HEK293 (cell line): ENCODE results near the gene PNISR.

Source experiments
- ATF2 ChIP-seq: fragments of 450-650 bp; formaldehyde crosslinking; IDR thresholded peaks from 2 replicates; pipeline ENCODE4 v1.5.1; 2016; ENCODE audit warnings: missing biosample characterization, missing genetic modification characterization, low read depth
- CTCF ChIP-seq: fragments of 450-650 bp; formaldehyde crosslinking; IDR thresholded peaks from 2 replicates; pipeline ENCODE4 v1.5.1; 2016; ENCODE audit warnings: missing biosample characterization, missing genetic modification characterization
- IKZF3 ChIP-seq: fragments of 450-650 bp; IDR thresholded peaks from 2 replicates; pipeline ENCODE4 v1.5.0; 2018; ENCODE audit warnings: missing biosample characterization, mild to moderate bottlenecking, missing genetic modification characterization, moderate library complexity
- PRDM2 ChIP-seq: fragments of 450-650 bp; formaldehyde crosslinking; IDR thresholded peaks from 2 replicates; pipeline ENCODE4 v1.5.1; 2016; ENCODE audit warnings: missing biosample characterization, missing genetic modification characterization, borderline replicate concordance
- ZNF112 ChIP-seq: fragments of 450-650 bp; formaldehyde crosslinking; IDR thresholded peaks from 2 replicates; pipeline ENCODE4 v1.5.0; 2017; ENCODE audit warnings: missing biosample characterization, missing genetic modification characterization
- ZNF274 ChIP-seq, 2 experiments: fragments of 200-500 bp in 1 of 2; fragments of 450-650 bp in 1 of 2; sonication (Bioruptor generic) in 1 of 2; formaldehyde crosslinking in 1 of 2; IDR thresholded peaks; 2 replicates each; pipeline versions ENCODE4 v1.5.1 to v1.6.1; 2014 to 2016; ENCODE audit warnings: borderline replicate concordance in 1 of 2, inconsistent platforms in 1 of 2, low read length in 1 of 2, missing biosample characterization in 1 of 2, missing genetic modification characterization in 1 of 2
- ZNF560 ChIP-seq: fragments of 450-650 bp; formaldehyde crosslinking; IDR thresholded peaks from 2 replicates; pipeline ENCODE4 v1.5.1; 2017; ENCODE audit warnings: missing biosample characterization, missing genetic modification characterization, borderline replicate concordance
- ZNF654 ChIP-seq: fragments of 450-650 bp; formaldehyde crosslinking; IDR thresholded peaks from 2 replicates; pipeline ENCODE4 v1.5.1; 2016; ENCODE audit warnings: low read depth, missing biosample characterization, missing genetic modification characterization
- ZNF747 ChIP-seq: fragments of 450-650 bp; formaldehyde crosslinking; IDR thresholded peaks from 2 replicates; pipeline ENCODE4 v1.5.1; 2016; ENCODE audit warnings: missing biosample characterization, missing genetic modification characterization
- TF ChIP-seq, protein P1 (sequence below): fragments of 450-650 bp; formaldehyde crosslinking; IDR thresholded peaks from 2 replicates; pipeline ENCODE4 v1.5.1; 2016; ENCODE audit warnings: missing biosample characterization, missing genetic modification characterization
- TF ChIP-seq, protein P2 (sequence below): fragments of 450-650 bp; formaldehyde crosslinking; IDR thresholded peaks from 2 replicates; pipeline ENCODE4 v1.5.1; 2016; ENCODE audit warnings: missing biosample characterization, missing genetic modification characterization
- TF ChIP-seq, protein P3 (sequence below): fragments of 450-650 bp; formaldehyde crosslinking; IDR thresholded peaks from 2 replicates; pipeline ENCODE4 v1.5.1; 2016; ENCODE audit warnings: missing biosample characterization, missing genetic modification characterization

DNA sequence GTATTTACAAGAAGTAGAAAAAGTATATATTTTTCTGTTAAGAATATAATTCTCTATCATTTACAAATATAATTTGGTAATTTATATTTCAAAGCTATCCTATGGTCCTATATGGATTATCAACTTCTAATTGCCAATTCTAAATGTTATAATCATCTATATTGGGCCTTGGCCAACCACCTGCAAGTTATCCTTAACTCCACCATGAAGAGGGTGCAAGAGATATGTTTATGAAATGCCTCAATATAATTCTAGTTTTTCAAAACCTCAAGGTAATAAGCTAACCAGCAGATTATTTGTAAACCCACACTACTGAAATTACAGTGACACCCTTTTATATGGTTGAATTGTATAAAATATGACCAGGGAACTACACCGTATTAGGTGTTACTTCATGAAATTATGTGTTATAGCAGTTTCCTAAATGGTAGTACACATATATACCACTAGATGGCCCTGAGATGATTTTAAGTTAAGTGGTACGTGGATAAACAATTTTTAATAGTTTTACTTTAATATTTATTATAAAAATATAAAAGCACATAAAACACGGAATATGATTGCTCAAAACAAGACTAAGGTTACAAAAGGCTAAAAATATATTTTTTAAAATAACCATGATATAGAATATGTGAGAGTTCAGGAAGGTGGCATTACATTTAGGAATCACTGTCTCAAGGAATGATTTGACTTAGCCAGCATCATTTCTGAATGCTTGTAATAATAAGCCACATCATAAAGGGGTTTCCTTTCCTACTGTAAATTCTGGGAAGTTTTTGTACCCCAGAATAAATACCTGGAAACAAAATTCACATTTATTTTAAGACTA is 9.8 kb upstream of the PNISR start:
- TF ChIP-seq ZNF747 (tag by site-specific recombination) (no peak), CTCF (tag by site-specific recombination) (no peak), ZNF112 (tag by site-specific recombination) (no peak), IKZF3 (tag by site-specific recombination) (no peak), ATF2 (tag by site-specific recombination) (no peak), ZNF560 (tag by site-specific recombination) (no peak), ZNF654 (no peak; the same call in 1 of the 2 replicates), PRDM2 (tag by site-specific recombination) (no peak), ZNF274 (IDR thresholded peaks at IDR 0.05; ENCODE audit: low read length) (no peak), ZNF274 (tag by site-specific recombination; IDR thresholded peaks at IDR 0.05; ENCODE audit: borderline replicate concordance) (no peak)
- TF ChIP-seq, protein P1, sequence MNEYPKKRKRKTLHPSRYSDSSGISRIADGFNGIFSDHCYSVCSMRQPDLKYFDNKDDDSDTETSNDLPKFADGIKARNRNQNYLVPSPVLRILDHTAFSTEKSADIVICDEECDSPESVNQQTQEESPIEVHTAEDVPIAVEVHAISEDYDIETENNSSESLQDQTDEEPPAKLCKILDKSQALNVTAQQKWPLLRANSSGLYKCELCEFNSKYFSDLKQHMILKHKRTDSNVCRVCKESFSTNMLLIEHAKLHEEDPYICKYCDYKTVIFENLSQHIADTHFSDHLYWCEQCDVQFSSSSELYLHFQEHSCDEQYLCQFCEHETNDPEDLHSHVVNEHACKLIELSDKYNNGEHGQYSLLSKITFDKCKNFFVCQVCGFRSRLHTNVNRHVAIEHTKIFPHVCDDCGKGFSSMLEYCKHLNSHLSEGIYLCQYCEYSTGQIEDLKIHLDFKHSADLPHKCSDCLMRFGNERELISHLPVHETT (tag by site-specific recombination), result no peak
- TF ChIP-seq, protein P2, sequence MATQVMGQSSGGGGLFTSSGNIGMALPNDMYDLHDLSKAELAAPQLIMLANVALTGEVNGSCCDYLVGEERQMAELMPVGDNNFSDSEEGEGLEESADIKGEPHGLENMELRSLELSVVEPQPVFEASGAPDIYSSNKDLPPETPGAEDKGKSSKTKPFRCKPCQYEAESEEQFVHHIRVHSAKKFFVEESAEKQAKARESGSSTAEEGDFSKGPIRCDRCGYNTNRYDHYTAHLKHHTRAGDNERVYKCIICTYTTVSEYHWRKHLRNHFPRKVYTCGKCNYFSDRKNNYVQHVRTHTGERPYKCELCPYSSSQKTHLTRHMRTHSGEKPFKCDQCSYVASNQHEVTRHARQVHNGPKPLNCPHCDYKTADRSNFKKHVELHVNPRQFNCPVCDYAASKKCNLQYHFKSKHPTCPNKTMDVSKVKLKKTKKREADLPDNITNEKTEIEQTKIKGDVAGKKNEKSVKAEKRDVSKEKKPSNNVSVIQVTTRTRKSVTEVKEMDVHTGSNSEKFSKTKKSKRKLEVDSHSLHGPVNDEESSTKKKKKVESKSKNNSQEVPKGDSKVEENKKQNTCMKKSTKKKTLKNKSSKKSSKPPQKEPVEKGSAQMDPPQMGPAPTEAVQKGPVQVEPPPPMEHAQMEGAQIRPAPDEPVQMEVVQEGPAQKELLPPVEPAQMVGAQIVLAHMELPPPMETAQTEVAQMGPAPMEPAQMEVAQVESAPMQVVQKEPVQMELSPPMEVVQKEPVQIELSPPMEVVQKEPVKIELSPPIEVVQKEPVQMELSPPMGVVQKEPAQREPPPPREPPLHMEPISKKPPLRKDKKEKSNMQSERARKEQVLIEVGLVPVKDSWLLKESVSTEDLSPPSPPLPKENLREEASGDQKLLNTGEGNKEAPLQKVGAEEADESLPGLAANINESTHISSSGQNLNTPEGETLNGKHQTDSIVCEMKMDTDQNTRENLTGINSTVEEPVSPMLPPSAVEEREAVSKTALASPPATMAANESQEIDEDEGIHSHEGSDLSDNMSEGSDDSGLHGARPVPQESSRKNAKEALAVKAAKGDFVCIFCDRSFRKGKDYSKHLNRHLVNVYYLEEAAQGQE (tag by site-specific recombination), result no peak
- TF ChIP-seq, protein P3, sequence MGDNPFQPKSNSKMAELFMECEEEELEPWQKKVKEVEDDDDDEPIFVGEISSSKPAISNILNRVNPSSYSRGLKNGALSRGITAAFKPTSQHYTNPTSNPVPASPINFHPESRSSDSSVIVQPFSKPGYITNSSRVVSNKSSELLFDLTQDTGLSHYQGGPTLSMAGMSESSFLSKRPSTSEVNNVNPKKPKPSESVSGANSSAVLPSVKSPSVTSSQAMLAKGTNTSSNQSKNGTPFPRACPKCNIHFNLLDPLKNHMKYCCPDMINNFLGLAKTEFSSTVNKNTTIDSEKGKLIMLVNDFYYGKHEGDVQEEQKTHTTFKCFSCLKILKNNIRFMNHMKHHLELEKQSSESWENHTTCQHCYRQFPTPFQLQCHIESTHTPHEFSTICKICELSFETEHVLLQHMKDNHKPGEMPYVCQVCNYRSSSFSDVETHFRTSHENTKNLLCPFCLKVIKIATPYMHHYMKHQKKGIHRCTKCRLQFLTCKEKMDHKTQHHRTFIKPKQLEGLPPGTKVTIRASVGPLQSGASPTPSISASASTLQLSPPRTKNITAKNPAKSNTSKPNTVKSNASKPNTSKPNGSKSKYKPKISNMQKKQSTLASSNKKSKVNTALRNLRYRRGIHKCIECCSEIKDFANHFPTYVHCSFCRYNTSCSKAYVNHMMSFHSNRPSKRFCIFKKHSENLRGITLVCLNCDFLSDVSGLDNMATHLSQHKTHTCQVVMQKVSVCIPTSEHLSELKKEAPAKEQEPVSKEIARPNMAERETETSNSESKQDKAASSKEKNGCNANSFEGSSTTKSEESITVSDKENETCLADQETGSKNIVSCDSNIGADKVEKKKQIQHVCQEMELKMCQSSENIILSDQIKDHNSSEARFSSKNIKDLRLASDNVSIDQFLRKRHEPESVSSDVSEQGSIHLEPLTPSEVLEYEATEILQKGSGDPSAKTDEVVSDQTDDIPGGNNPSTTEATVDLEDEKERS (tag by site-specific recombination), result no peak
